DOHH2 (cell line): ENCODE data around the gene NANS.
A peak's percentile ranks its signal among the peaks of the same experiment; 100 is the strongest.

ENCODE experiments used
- EZH2phosphoT487 ChIP-seq: fragments of 200-600 bp; sonication (generic); IDR thresholded peaks from 2 replicates; pipeline ENCODE4 v1.6.1; 2017; ENCODE audit warnings: borderline replicate concordance, mild to moderate bottlenecking, antibody characterized with exemption, low read length, moderate library complexity, mixed read lengths
- TF ChIP-seq, protein P1 (sequence below): fragments of 200-600 bp; sonication (generic); IDR thresholded peaks from one replicate; pipeline ENCODE4 v1.5.1; 2014; ENCODE audit warnings: antibody characterized with exemption, mild to moderate bottlenecking, low read depth, low read length; ENCODE audit not compliant: poor library complexity, severe bottlenecking

DNA sequence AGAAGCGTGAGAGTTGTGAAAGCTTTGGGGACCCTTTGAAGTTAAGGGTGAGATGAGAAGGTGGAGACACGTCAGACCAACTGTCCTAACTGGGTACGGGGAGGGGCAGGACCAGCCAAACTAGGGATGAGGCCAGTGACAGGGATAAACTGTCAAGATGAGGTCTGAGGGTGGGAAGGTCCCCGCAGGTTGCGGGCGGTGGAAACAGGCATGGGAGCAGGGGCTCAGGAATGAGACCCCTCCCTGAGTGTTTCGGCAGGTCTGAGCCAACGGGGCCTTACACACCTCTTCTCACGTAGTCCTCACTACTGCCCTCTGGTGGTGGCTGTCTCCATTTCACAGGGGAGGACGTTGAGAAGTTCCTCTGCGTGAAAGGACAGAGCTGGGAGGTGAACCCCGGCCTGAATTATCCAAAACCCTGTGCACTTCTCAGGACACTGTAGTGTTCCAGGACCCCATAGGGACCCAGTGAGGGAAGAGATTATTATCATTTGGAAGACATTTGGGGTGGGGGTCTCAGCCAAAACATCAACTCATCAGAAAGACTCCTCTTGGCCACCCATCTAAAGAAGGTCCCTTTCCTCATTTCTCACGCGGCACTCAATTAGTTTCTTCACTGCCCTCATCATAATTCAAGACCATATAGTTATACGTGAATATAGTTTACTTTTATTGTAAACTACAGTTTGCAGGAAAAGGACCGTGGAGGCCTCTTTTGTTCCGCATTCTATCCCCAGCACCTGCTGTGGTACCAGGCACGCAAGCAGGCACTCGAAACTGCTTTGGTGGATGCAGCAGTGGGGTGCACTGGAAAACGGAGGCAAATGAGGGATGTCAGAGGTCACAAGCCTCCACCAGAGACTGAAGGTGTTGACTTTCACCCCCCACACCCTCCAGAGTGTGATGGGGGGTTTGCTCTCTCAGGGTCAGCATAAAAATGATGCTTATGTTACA is 21.7 kb upstream of the NANS start:
- TF ChIP-seq, protein P1, sequence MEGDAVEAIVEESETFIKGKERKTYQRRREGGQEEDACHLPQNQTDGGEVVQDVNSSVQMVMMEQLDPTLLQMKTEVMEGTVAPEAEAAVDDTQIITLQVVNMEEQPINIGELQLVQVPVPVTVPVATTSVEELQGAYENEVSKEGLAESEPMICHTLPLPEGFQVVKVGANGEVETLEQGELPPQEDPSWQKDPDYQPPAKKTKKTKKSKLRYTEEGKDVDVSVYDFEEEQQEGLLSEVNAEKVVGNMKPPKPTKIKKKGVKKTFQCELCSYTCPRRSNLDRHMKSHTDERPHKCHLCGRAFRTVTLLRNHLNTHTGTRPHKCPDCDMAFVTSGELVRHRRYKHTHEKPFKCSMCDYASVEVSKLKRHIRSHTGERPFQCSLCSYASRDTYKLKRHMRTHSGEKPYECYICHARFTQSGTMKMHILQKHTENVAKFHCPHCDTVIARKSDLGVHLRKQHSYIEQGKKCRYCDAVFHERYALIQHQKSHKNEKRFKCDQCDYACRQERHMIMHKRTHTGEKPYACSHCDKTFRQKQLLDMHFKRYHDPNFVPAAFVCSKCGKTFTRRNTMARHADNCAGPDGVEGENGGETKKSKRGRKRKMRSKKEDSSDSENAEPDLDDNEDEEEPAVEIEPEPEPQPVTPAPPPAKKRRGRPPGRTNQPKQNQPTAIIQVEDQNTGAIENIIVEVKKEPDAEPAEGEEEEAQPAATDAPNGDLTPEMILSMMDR, result peak; percentile 82
- TF ChIP-seq EZH2phosphoT487, result no peak
